GM12801 (cell line): ENCODE results near the gene VSIG10L.

Source experiments
- CTCF ChIP-seq: IDR thresholded peaks from one replicate; pipeline ENCODE4 v1.5.1; 2011; ENCODE audit warnings: control low read depth; ENCODE audit not compliant: insufficient read length; ENCODE audit errors: extremely low read depth

Gene VSIG10L

GRCh38 chr19:51352783-51353360 lies 10.9 kb upstream of the VSIG10L start:
- TF ChIP-seq CTCF: no peak

- TF ChIP-seq CTCF: no peak
Measured at GRCh38 chr19:51351266-51351990, 9.5 kb upstream of the VSIG10L start.

- no peak for TF ChIP-seq CTCF
Measured at GRCh38 chr19:51347209-51347928, 5.4 kb upstream of the VSIG10L start.

GRCh38 chr19:51346742-51347141 lies 4.8 kb upstream of the VSIG10L start:
- no peak for TF ChIP-seq CTCF

- TF ChIP-seq CTCF: no peak
Measured at GRCh38 chr19:51345076-51345620, 3.2 kb upstream of the VSIG10L start.

GRCh38 chr19:51342631-51343569 lies 961 bp upstream of the VSIG10L start:
- TF ChIP-seq CTCF: no peak
